Transverse colon (tissue), 4 donors: ENCODE measurements around the gene GPRIN3. TPM values are rescaled to one million over a fixed set of nuclear protein-coding genes. Genes with fewer than 3 reads are reported as not detected.

Experiments used
- DNase-seq: peaks from one replicate; pipeline ENCODE4 v3.0.0-alpha.2; 2019
- H3K27ac ChIP-seq, 4 donors: fragments of 200-600 bp; sonication (generic); 2 replicates each; pipeline ENCODE4 v1.5.1; 2016 to 2018; ENCODE audit warnings: inconsistent platforms in 4 of 4
- H3K27me3 ChIP-seq: fragments of 200-600 bp; sonication (generic); 2 replicates; pipeline ENCODE4 v1.5.1; 2017; ENCODE audit warnings: inconsistent platforms
- H3K36me3 ChIP-seq, 4 donors: fragments of 200-600 bp; sonication (generic); 2 replicates each; pipeline ENCODE4 v1.5.1; 2017 to 2019; ENCODE audit warnings: inconsistent platforms in 4 of 4
- H3K4me1 ChIP-seq, 4 donors: fragments of 200-600 bp; sonication (generic); 2 replicates each; pipeline ENCODE4 v1.5.1; 2017 to 2020; ENCODE audit warnings: inconsistent platforms in 4 of 4
- H3K4me3 ChIP-seq, 4 donors: fragments of 200-600 bp; sonication (generic); 1 replicate in 1 of 4; 2 replicates in 3 of 4; pipeline versions ENCODE4 v1.5.1 to v1.6.1; 2017 to 2019; ENCODE audit warnings: inconsistent platforms in 4 of 4
- H3K9me3 ChIP-seq, 2 donors: fragments of 200-600 bp; sonication (generic); 2 replicates each; pipeline ENCODE4 v1.5.1; 2017 to 2019; ENCODE audit warnings: inconsistent platforms in 2 of 2
- CTCF ChIP-seq, 5 experiments: fragments of 200-600 bp in 3 of 5; fragments of 450-650 bp in 2 of 5; sonication (generic) in 3 of 5; IDR thresholded peaks; 1 replicate in 2 of 5; 2 replicates in 3 of 5; pipeline ENCODE4 v1.5.1; 2016 to 2017; ENCODE audit warnings: antibody characterized with exemption in 5 of 5, inconsistent platforms in 3 of 5, mild to moderate bottlenecking in 2 of 5, moderate library complexity in 1 of 5
- EP300 ChIP-seq: sonication (generic); formaldehyde crosslinking; IDR thresholded peaks from one replicate; pipeline ENCODE4 v1.6.1; 2017; ENCODE audit warnings: antibody characterized with exemption, low read depth
- POLR2A ChIP-seq: fragments of 450-650 bp; IDR thresholded peaks from one replicate; pipeline ENCODE4 v1.6.1; 2016; ENCODE audit warnings: antibody characterized with exemption, mild to moderate bottlenecking, moderate library complexity
- POLR2AphosphoS5 ChIP-seq, 3 donors: sonication (generic); formaldehyde crosslinking; IDR thresholded peaks; one replicate each; pipeline ENCODE4 v1.6.1; 2016; ENCODE audit warnings: antibody characterized with exemption in 3 of 3
- WGBS, 2 donors: methylation state at CpG; one replicate each; pipeline ENCODE4 v1.1.5; 2018; ENCODE audit warnings: low coverage in 1 of 2; 5-methylcytosine and 5-hydroxymethylcytosine counted together
- in situ Hi-C, 4 donors: fragments of 200-750 bp; cut with MboI; loops; one replicate each; pipeline versions ENCODE4 v1.15.0 to v1.15.1; 2017; ENCODE audit warnings: low sequenced_read_pairs in 3 of 4, low pct_ligation_motif_present in 1 of 4, low pct_unique_long_range_greater_than_20kb in 1 of 4
- intact Hi-C: fragments of 100-400 bp; cut with DNase I; formaldehyde crosslinking; loops from one replicate; pipeline ENCODE4 v1.15.1; 2023; ENCODE audit warnings: low total_unique reads
- total RNA-seq, 4 donors: library from RNA; depleted of rRNA; stranded (reverse); fragments of >200 nt; gene quantifications; one replicate each; pipeline ENCODE4 v1.1.0, GENCODE V29; 2016

GPRIN3 gene
- total RNA-seq, 4 donors from 2014 or later = 10.1 to 21.4 (median 12.8) TPM

GRCh38 chr4:89216866-89217265 is 90.7 kb downstream of the GPRIN3 start:
- H3K4me1 ChIP-seq = peaks cover 0 to 7% (median 2%) of the 10 kb centered on the region in 4 donors
- H3K27ac ChIP-seq = no peak overlapping the region
- in situ Hi-C loops = no loop called here
- no peaks in the 10 kb centered on the region for H3K36me3 ChIP-seq
- intact Hi-C loops = no loop called here
- no peaks in the 10 kb centered on the region for H3K9me3 ChIP-seq
- WGBS, 2 donors = 91 to 95% methylated on average over 1 of the region's 1 CpG
- no peak overlapping the region for H3K4me3 ChIP-seq
- H3K27me3 ChIP-seq = no peaks in the 10 kb centered on the region
- no peak for TF ChIP-seq POLR2AphosphoS5 (IDR thresholded peaks at IDR 0.05)
- TF ChIP-seq EP300 = no peak
- no peak for TF ChIP-seq CTCF (IDR thresholded peaks at IDR 0.05)
- TF ChIP-seq POLR2A = no peak
- no peak for DNase-seq

DNA sequence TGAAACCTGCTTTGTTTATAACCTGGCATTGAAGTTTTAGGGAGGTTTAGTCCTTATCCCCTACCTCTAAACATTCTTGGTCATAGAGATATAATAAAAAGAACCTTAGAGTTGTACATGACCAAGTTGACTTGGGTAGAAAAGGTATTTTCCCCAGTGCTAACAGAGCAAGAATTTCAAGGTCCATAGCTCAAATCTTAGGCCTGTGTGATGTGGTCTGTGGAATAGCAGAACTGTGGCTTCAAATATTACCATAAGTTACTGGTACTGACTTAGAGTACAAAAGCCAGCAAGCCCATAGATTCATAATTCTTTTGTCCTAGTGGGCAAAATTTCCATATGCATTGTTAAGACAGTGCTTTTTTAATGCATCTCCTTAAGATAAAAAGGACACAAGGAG is 91.2 kb downstream of the GPRIN3 start:
- TF ChIP-seq POLR2A (no peak), EP300 (no peak), POLR2AphosphoS5 (IDR thresholded peaks at IDR 0.05) (no peak), CTCF (IDR thresholded peaks at IDR 0.05) (no peak)
- Histone ChIP-seq H3K4me1 (peaks cover 0 to 7% (median 2%) of the 10 kb centered on the region in 4 donors), H3K27ac (no peak overlapping the region), H3K9me3 (no peaks in the 10 kb centered on the region), H3K4me3 (no peak overlapping the region), H3K27me3 (no peaks in the 10 kb centered on the region), H3K36me3 (no peaks in the 10 kb centered on the region)
- no peak for DNase-seq
- intact Hi-C loops (no loop called here), in situ Hi-C loops (no loop called here)

- no peak for TF ChIP-seq EP300
- no peak for TF ChIP-seq POLR2AphosphoS5 (IDR thresholded peaks at IDR 0.05)
- no peak for TF ChIP-seq POLR2A
- no peak for TF ChIP-seq CTCF (IDR thresholded peaks at IDR 0.05)
- Histone ChIP-seq H3K9me3 (no peaks in the 10 kb centered on the region), H3K36me3 (no peaks in the 10 kb centered on the region), H3K27me3 (no peaks in the 10 kb centered on the region), H3K27ac (no peak overlapping the region), H3K4me3 (no peak overlapping the region), H3K4me1 (peaks cover 0 to 7% (median 2%) of the 10 kb centered on the region in 4 donors)
- DNase-seq = no peak
- in situ Hi-C loops = no loop called here
- 76 to 83% methylated on average over 1 to 3 of the region's 3 CpGs for WGBS, 2 donors
- intact Hi-C loops = no loop called here
Measured at GRCh38 chr4:89215736-89216135, 91.9 kb downstream of the GPRIN3 start.

- Histone ChIP-seq H3K4me3 (no peak overlapping the region), H3K36me3 (no peaks in the 10 kb centered on the region), H3K9me3 (no peaks in the 10 kb centered on the region), H3K27me3 (no peaks in the 10 kb centered on the region), H3K27ac (no peak overlapping the region), H3K4me1 (peaks cover 0 to 7% (median 2%) of the 10 kb centered on the region in 4 donors)
- in situ Hi-C loops = no loop called here
- intact Hi-C loops = no loop called here
- 89 to 100% methylated on average over 1 of the region's 1 CpG for WGBS, 2 donors
- no peak for DNase-seq
- TF ChIP-seq POLR2A (no peak), EP300 (no peak), CTCF (IDR thresholded peaks at IDR 0.05) (no peak), POLR2AphosphoS5 (IDR thresholded peaks at IDR 0.05) (no peak)
Measured at GRCh38 chr4:89214308-89214707, 93.3 kb downstream of the GPRIN3 start.
